Testis (tissue), 2 donors: ENCODE results near the gene TOPBP1.

ENCODE experiments used
- POLR2A ChIP-seq: fragments of 450-650 bp; IDR thresholded peaks from one replicate; pipeline ENCODE4 v1.6.1; 2017; ENCODE audit warnings: antibody characterized with exemption, mild to moderate bottlenecking, moderate library complexity
- TF ChIP-seq, protein P1 (sequence below), 3 experiments: fragments of 450-650 bp in 2 of 3; fragments of 200-600 bp in 1 of 3; sonication (generic) in 1 of 3; IDR thresholded peaks; one replicate each; pipeline ENCODE4 v1.5.1; 2016 to 2019; ENCODE audit warnings: antibody characterized with exemption in 3 of 3, mild to moderate bottlenecking in 2 of 3, moderate library complexity in 1 of 3

DNA sequence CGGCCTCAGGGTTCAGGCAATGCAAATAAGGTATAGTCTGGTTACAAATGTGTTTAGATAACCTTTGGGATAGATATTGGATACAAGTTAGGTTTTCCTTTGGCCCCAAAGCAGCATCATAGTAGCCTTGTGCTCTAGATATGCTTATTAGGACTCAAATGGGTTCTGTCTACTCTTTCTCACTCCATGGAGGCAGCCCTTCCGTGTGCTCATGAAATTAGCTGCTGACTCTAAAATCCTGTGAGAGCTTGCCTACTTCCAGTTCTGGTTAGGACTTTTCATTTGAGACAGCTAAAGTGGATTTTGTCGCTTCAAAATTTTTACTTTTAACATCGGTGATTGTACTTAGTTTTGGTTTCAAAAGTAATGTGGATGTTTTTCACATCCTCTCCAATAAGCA is 86.7 kb downstream of the TOPBP1 start:
- TF ChIP-seq, protein P1, sequence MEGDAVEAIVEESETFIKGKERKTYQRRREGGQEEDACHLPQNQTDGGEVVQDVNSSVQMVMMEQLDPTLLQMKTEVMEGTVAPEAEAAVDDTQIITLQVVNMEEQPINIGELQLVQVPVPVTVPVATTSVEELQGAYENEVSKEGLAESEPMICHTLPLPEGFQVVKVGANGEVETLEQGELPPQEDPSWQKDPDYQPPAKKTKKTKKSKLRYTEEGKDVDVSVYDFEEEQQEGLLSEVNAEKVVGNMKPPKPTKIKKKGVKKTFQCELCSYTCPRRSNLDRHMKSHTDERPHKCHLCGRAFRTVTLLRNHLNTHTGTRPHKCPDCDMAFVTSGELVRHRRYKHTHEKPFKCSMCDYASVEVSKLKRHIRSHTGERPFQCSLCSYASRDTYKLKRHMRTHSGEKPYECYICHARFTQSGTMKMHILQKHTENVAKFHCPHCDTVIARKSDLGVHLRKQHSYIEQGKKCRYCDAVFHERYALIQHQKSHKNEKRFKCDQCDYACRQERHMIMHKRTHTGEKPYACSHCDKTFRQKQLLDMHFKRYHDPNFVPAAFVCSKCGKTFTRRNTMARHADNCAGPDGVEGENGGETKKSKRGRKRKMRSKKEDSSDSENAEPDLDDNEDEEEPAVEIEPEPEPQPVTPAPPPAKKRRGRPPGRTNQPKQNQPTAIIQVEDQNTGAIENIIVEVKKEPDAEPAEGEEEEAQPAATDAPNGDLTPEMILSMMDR (IDR thresholded peaks at IDR 0.05) = no peak
- no peak for TF ChIP-seq POLR2A
